Measurements from ENCODE around the gene RLBP1.
A peak's percentile ranks its signal among the peaks of the same experiment; 100 is the strongest.
"Not testable (repeated sequence)": the region's sequence is repeated elsewhere in the genome, so short reads cannot be mapped to it uniquely, and the experiment has no call there.

RLBP1 gene

GRCh38 chr15:89244574-89244903, 23.2 kb upstream of the RLBP1 start:
- H3K4me2 ChIP-seq (ENCODE audit: low read length) = peak overlapping the region; percentile 92
- H3K4me1 ChIP-seq (ENCODE audit: control insufficient read depth, low read length) = peaks cover 26% of the 10 kb centered on the region
- no peaks in the 10 kb centered on the region for H3K27me3 ChIP-seq (ENCODE audit: control insufficient read depth, low read length)
- TF ChIP-seq, protein P1, sequence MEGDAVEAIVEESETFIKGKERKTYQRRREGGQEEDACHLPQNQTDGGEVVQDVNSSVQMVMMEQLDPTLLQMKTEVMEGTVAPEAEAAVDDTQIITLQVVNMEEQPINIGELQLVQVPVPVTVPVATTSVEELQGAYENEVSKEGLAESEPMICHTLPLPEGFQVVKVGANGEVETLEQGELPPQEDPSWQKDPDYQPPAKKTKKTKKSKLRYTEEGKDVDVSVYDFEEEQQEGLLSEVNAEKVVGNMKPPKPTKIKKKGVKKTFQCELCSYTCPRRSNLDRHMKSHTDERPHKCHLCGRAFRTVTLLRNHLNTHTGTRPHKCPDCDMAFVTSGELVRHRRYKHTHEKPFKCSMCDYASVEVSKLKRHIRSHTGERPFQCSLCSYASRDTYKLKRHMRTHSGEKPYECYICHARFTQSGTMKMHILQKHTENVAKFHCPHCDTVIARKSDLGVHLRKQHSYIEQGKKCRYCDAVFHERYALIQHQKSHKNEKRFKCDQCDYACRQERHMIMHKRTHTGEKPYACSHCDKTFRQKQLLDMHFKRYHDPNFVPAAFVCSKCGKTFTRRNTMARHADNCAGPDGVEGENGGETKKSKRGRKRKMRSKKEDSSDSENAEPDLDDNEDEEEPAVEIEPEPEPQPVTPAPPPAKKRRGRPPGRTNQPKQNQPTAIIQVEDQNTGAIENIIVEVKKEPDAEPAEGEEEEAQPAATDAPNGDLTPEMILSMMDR (IDR thresholded peaks at IDR 0.05; ENCODE audit: low read depth, low read length, poor library complexity, severe bottlenecking) = no peak
- no peak for TF ChIP-seq EZH2phosphoT487 (IDR thresholded peaks at IDR 0.05; ENCODE audit: borderline replicate concordance, low read length)
- peaks cover 52% of the 10 kb centered on the region for H3K36me3 ChIP-seq (ENCODE audit: control insufficient read depth, low read length)
- peak overlapping the region; percentile 84 for H3K4me3 ChIP-seq (ENCODE audit: low read length)
- no peaks in the 10 kb centered on the region for H3K9me3 ChIP-seq (ENCODE audit: control insufficient read depth, insufficient read depth, low read length)
- H4K20me1 ChIP-seq (ENCODE audit: control insufficient read depth, insufficient read depth, low read depth, low read length) = peaks cover 16% of the 10 kb centered on the region; the same call in 1 of the 2 replicates
- H3K9me2 ChIP-seq (replicated peaks; ENCODE audit: control insufficient read depth, low read length) = no peaks in the 10 kb centered on the region
- no peaks in the 10 kb centered on the region; the same call in 1 of the 2 replicates for H3F3A ChIP-seq (ENCODE audit: control insufficient read depth, insufficient read depth)
- H3K79me2 ChIP-seq (ENCODE audit: control insufficient read depth, low read length) = peaks cover 53% of the 10 kb centered on the region
- H3K27ac ChIP-seq (ENCODE audit: low read depth, low read length) = peak overlapping the region; percentile 89

GRCh38 chr15:89243691-89244573, 22.6 kb upstream of the RLBP1 start, which contains the start of gene FANCI:
Gene FANCI (plus strand): TSS chr15:89243979. CDS start chr15:89247648, 3,669 bp downstream.
- H3K9me3 ChIP-seq (ENCODE audit: control insufficient read depth, insufficient read depth, low read length) = no peaks in the 10 kb centered on the region

GRCh38 chr15:89243046-89243690, 21.8 kb upstream of the RLBP1 start:
- H3K27ac ChIP-seq (ENCODE audit: low read depth, low read length) = no peak overlapping the region
- 0 out of 2 replicates have a peak, but pooled peaks cover 3% of the 10 kb centered on the region for H3K27me3 ChIP-seq (ENCODE audit: control insufficient read depth, low read length)
- peak overlapping the region; percentile 92 for H3K4me2 ChIP-seq (ENCODE audit: low read length)
- peak overlapping the region; percentile 84 for H3K4me3 ChIP-seq (ENCODE audit: low read length)
- peaks cover 16% of the 10 kb centered on the region; the same call in 1 of the 2 replicates for H4K20me1 ChIP-seq (ENCODE audit: control insufficient read depth, insufficient read depth, low read depth, low read length)
- no peaks in the 10 kb centered on the region; the same call in 1 of the 2 replicates for H3F3A ChIP-seq (ENCODE audit: control insufficient read depth, insufficient read depth)
- no peaks in the 10 kb centered on the region for H3K9me2 ChIP-seq (replicated peaks; ENCODE audit: control insufficient read depth, low read length)
- peaks cover 26% of the 10 kb centered on the region for H3K4me1 ChIP-seq (ENCODE audit: control insufficient read depth, low read length)
- no peaks in the 10 kb centered on the region for H3K9me3 ChIP-seq (ENCODE audit: control insufficient read depth, insufficient read depth, low read length)
- TF ChIP-seq EZH2phosphoT487 (IDR thresholded peaks at IDR 0.05; ENCODE audit: borderline replicate concordance, low read length) = no peak
- TF ChIP-seq, protein P1 (IDR thresholded peaks at IDR 0.05; ENCODE audit: low read depth, low read length, poor library complexity, severe bottlenecking) = no peak
- H3K36me3 ChIP-seq (ENCODE audit: control insufficient read depth, low read length) = peaks cover 38% of the 10 kb centered on the region
- H3K79me2 ChIP-seq (ENCODE audit: control insufficient read depth, low read length) = peaks cover 43% of the 10 kb centered on the region

More at GRCh38 chr15:89243691-89244573, 22.6 kb upstream of the RLBP1 start, which contains the start of gene FANCI:
- peak within 1 kb of the TSS; percentile 84 for H3K4me3 ChIP-seq (ENCODE audit: low read length)
- no peaks in the 10 kb centered on the region; the same call in 1 of the 2 replicates for H3F3A ChIP-seq (ENCODE audit: control insufficient read depth, insufficient read depth)
- peaks cover 16% of the 10 kb centered on the region; the same call in 1 of the 2 replicates for H4K20me1 ChIP-seq (ENCODE audit: control insufficient read depth, insufficient read depth, low read depth, low read length)
- peak within 1 kb of the TSS; percentile 89 for H3K27ac ChIP-seq (ENCODE audit: low read depth, low read length)
- no peak for TF ChIP-seq EZH2phosphoT487 (IDR thresholded peaks at IDR 0.05; ENCODE audit: borderline replicate concordance, low read length)
- TF ChIP-seq, protein P1 (IDR thresholded peaks at IDR 0.05; ENCODE audit: low read depth, low read length, poor library complexity, severe bottlenecking) = peak; percentile 79
- H3K36me3 ChIP-seq (ENCODE audit: control insufficient read depth, low read length) = peaks cover 46% of the 10 kb centered on the region
- H3K79me2 ChIP-seq (ENCODE audit: control insufficient read depth, low read length) = peaks cover 51% of the 10 kb centered on the region
- H3K27me3 ChIP-seq (ENCODE audit: control insufficient read depth, low read length) = no peaks in the 10 kb centered on the region
- H3K4me1 ChIP-seq (ENCODE audit: control insufficient read depth, low read length) = peaks cover 26% of the 10 kb centered on the region
- no peaks in the 10 kb centered on the region for H3K9me2 ChIP-seq (replicated peaks; ENCODE audit: control insufficient read depth, low read length)
- H3K4me2 ChIP-seq (ENCODE audit: low read length) = peak within 1 kb of the TSS; percentile 92

DNA sequence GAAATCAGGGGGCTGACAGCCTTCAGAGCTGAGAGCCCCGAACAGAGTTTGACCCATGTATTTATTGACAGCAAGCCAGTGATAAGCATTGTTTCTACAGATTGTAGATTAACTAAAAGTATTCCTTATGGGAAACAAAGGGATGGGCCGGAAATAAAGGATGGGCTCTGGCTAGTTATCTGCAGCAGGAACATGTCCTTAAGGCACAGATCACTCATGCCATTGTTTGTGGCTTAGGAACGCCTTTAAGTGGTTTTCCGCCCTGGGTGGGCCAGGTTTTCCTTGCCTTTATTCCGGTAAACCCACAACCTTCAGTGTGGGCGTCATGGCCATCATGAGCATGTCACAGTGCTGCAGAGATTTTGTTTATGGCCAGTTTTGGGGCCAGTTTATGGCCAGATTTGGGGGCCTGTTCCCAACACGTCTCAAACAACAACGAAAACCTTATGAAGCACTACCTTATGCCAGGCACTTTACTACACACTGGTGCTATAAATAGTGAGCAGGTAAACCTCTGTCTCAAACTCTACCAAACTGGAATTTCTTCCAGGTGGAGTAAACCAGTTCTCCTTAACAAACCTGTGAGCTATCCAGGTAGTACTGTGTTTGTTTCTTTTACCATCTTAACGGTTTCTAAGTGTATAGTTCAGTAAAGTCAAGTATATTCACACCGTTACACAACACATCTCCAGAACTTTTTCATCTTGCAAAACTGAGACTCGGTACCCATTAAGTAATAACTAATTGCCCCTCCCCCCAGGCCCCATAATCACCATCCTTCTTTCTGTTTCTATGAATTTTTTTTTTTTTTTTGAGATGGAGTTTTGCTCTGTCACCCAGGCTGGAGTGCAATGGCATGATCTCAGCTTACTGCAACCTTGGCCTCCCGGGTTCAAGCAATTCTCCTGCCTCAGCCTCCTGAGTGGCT, 18.8 kb upstream of the RLBP1 start:
- not testable (repeated sequence) for H3K9me3 ChIP-seq (ENCODE audit: control insufficient read depth, insufficient read depth, low read length); H3F3A ChIP-seq (ENCODE audit: control insufficient read depth, insufficient read depth); H3K27ac ChIP-seq (ENCODE audit: low read depth, low read length); H3K9me2 ChIP-seq (replicated peaks; ENCODE audit: control insufficient read depth, low read length); H4K20me1 ChIP-seq (ENCODE audit: control insufficient read depth, insufficient read depth, low read depth, low read length); H3K4me2 ChIP-seq (ENCODE audit: low read length); H3K4me3 ChIP-seq (ENCODE audit: low read length); H3K4me1 ChIP-seq (ENCODE audit: control insufficient read depth, low read length); H3K27me3 ChIP-seq (ENCODE audit: control insufficient read depth, low read length)
- Histone ChIP-seq H3K79me2 (ENCODE audit: control insufficient read depth, low read length) (peaks cover 13% of the 10 kb centered on the region), H3K36me3 (ENCODE audit: control insufficient read depth, low read length) (peaks cover 11% of the 10 kb centered on the region)

All from DOHH2 (cell line).